Measurements from ENCODE around the gene HAAO.

- TF ChIP-seq CTCF (IDR thresholded peaks at IDR 0.05; ENCODE audit: extremely low read depth in 1 of 2, insufficient read depth in 1 of 2, low read depth in 1 of 2, low read length in 2 of 2): no peak
- no peak for TF ChIP-seq POLR2AphosphoS5 (IDR thresholded peaks at IDR 0.05; ENCODE audit: insufficient read depth, low read depth, low read length)
- TF ChIP-seq POLR2A (IDR thresholded peaks at IDR 0.05; ENCODE audit: low read depth, low read length): no peak
- TF ChIP-seq EZH2 (IDR thresholded peaks at IDR 0.05; ENCODE audit: borderline replicate concordance, low read depth, low read length, severe bottlenecking): no peak
- no peak for TF ChIP-seq GATA2 (IDR thresholded peaks at IDR 0.05; ENCODE audit: insufficient read depth, insufficient read length, low read depth, low read length)
These were observed 33.6 kb downstream of the HAAO start for GRCh38 chr2:42758751-42759150.
